Mesothelial cell of epicardium (in vitro differentiated cells): ENCODE measurements around the gene LRRC3C. TPM values are rescaled to one million over a fixed set of nuclear protein-coding genes. Genes with fewer than 3 reads are reported as not detected.

ENCODE experiments used
- DNase-seq, 2 experiments: peaks; one replicate each; pipeline ENCODE4 v3.0.0; 2021; ENCODE audit warnings: low spot score in 2 of 2; ENCODE audit not compliant: unreplicated experiment in 2 of 2
- H3K27ac Mint-ChIP-seq: 2 replicates; pipeline ENCODE4 v1.8.0; 2021; ENCODE audit warnings: mixed read lengths
- H3K27me3 Mint-ChIP-seq: 2 replicates; pipeline ENCODE4 v1.8.0; 2021; ENCODE audit warnings: low read depth, mixed read lengths
- H3K36me3 Mint-ChIP-seq: 2 replicates; pipeline ENCODE4 v1.8.0; 2021; ENCODE audit warnings: mixed read lengths
- H3K4me1 Mint-ChIP-seq: 2 replicates; pipeline ENCODE4 v1.8.0; 2021; ENCODE audit warnings: mixed read lengths
- H3K4me3 Mint-ChIP-seq: 2 replicates; pipeline ENCODE4 v1.8.0; 2021; ENCODE audit warnings: mild to moderate bottlenecking, moderate library complexity, mixed read lengths
- H3K9me3 Mint-ChIP-seq: 2 replicates; pipeline ENCODE4 v1.8.0; 2021; ENCODE audit warnings: mixed read lengths
- total RNA-seq: library from RNA; stranded (reverse); gene quantifications from 3 replicates; pipeline ENCODE4 v1.2.1, GENCODE V29; 2021
- TF ChIP-seq, protein P1 (sequence below): fragments of 200-600 bp; sonication (generic); IDR thresholded peaks from one replicate; pipeline ENCODE4 v1.5.0; 2021; ENCODE audit warnings: antibody characterized with exemption; ENCODE audit not compliant: unreplicated experiment

LRRC3C gene
- total RNA-seq, 1 donor from 2014 or later: not detected

DNA sequence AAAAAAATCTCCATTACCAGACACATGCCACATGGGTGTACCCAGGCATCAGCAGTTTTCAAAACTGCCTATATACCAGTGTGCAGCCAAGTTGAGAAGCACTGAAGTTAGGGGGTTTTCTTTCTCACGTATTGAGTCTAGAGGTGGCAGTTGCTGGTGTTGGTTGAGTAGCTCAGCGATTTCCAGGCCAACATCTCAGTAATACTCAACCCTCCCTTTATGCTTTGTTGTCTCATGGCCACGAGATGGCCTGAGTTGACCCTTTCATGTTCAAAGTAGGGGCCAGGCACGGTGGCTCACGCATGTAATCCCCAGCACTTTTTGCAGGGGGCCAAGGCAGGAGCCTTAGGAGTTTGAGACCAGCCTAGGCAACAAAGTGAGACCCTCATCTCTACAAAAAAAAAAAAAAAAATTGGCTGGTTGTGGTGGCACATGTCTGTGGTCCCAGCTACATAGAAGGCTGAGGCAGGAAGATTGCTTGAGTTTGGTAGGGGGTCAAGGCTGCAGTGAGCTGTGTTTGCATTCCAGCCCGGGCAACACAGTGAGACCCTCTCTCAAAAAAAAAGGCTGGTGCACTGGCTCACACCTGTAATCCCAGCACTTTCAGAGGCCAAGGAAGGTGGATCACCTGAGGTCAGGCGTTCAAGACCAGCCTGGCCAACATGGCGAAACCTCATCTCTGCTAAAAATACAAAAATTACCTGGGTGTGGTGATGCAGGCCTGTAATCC is 10.8 kb downstream of the LRRC3C start:
- TF ChIP-seq, protein P1, sequence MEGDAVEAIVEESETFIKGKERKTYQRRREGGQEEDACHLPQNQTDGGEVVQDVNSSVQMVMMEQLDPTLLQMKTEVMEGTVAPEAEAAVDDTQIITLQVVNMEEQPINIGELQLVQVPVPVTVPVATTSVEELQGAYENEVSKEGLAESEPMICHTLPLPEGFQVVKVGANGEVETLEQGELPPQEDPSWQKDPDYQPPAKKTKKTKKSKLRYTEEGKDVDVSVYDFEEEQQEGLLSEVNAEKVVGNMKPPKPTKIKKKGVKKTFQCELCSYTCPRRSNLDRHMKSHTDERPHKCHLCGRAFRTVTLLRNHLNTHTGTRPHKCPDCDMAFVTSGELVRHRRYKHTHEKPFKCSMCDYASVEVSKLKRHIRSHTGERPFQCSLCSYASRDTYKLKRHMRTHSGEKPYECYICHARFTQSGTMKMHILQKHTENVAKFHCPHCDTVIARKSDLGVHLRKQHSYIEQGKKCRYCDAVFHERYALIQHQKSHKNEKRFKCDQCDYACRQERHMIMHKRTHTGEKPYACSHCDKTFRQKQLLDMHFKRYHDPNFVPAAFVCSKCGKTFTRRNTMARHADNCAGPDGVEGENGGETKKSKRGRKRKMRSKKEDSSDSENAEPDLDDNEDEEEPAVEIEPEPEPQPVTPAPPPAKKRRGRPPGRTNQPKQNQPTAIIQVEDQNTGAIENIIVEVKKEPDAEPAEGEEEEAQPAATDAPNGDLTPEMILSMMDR: no peak
- Mint-ChIP-seq H3K9me3 (no peaks in the 10 kb centered on the region), H3K27ac (no peak overlapping the region), H3K4me1 (peaks cover 14% of the 10 kb centered on the region), H3K36me3 (no peaks in the 10 kb centered on the region), H3K27me3 (peaks cover 7% of the 10 kb centered on the region), H3K4me3 (no peak overlapping the region)
- DNase-seq: no peak

DNA sequence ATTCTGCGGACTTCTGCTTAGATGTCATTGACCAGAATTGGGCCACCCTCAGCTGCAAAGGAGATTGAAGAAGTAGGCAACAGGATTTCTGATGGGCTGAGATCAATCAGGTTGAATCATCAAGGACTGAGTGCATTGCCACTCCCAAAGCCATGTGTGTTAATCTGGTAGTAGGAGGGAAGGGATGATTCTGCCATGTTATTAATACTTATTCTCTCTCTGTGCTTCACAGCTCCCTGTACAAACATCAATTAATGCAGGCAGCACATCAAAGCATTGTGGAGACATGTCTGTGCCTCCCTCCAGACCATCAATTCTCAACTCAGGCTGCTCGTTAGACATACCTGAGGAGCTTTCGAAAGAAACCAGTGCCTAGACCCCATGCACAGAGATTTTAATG is 11.6 kb downstream of the LRRC3C start:
- H3K4me3 Mint-ChIP-seq: no peak overlapping the region
- no peak overlapping the region for H3K27ac Mint-ChIP-seq
- peaks cover 14% of the 10 kb centered on the region for H3K4me1 Mint-ChIP-seq
- H3K9me3 Mint-ChIP-seq: no peaks in the 10 kb centered on the region
- H3K27me3 Mint-ChIP-seq: peaks cover 9% of the 10 kb centered on the region
- TF ChIP-seq, protein P1: no peak
- H3K36me3 Mint-ChIP-seq: no peaks in the 10 kb centered on the region
- DNase-seq: no peak

- Mint-ChIP-seq H3K4me3 (no peak overlapping the region), H3K27ac (peak overlapping the region; percentile 61), H3K27me3 (peaks cover 9% of the 10 kb centered on the region), H3K36me3 (no peaks in the 10 kb centered on the region), H3K4me1 (peaks cover 14% of the 10 kb centered on the region), H3K9me3 (no peaks in the 10 kb centered on the region)
- no peak for DNase-seq
- TF ChIP-seq, protein P1: no peak
These were observed 12.3 kb downstream of the LRRC3C start for GRCh38 chr17:39939588-39940419.

- no peak overlapping the region for H3K27ac Mint-ChIP-seq
These were observed 16.3 kb downstream of the LRRC3C start for GRCh38 chr17:39943702-39944392.

DNA sequence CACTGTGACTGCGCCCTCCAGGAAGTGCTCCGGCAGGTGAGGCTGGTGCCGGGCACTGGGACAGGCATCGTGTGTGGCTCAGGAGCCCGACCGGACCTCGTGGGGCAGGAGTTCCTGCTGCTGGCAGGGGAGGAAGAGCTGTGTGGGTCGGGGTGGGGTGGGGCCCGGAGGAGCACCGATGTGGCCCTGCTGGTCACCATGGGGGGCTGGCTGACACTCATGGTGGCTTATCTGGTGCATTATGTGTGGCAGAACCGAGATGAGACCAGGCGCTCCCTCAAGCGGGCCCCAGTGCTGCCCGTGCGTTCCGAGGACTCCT is 16.8 kb downstream of the LRRC3C start:
- Mint-ChIP-seq H3K9me3 (no peaks in the 10 kb centered on the region), H3K4me1 (peaks cover 8% of the 10 kb centered on the region), H3K27ac (no peak overlapping the region), H3K4me3 (no peak overlapping the region), H3K27me3 (peaks cover 9% of the 10 kb centered on the region), H3K36me3 (no peaks in the 10 kb centered on the region)
- TF ChIP-seq, protein P1: no peak
- no peak for DNase-seq

More at GRCh38 chr17:39943702-39944392, 16.3 kb downstream of the LRRC3C start:
- TF ChIP-seq, protein P1: no peak
- no peak overlapping the region for H3K4me3 Mint-ChIP-seq
- DNase-seq: no peak
- H3K4me1 Mint-ChIP-seq: peaks cover 13% of the 10 kb centered on the region
- H3K9me3 Mint-ChIP-seq: no peaks in the 10 kb centered on the region
- H3K27me3 Mint-ChIP-seq: peaks cover 9% of the 10 kb centered on the region
- H3K36me3 Mint-ChIP-seq: no peaks in the 10 kb centered on the region
